Immature natural killer cell (primary cell): Measurements from ENCODE around the gene GMDS. TPM values are rescaled to one million over a fixed set of nuclear protein-coding genes. Genes with fewer than 3 reads are reported as not detected.
A peak's percentile ranks its signal among the peaks of the same experiment; 100 is the strongest.
"Not testable (repeated sequence)": the region's sequence is repeated elsewhere in the genome, so short reads cannot be mapped to it uniquely, and the experiment has no call there.

Source experiments
- DNase-seq, 3 donors: peaks; one replicate each; pipeline ENCODE4 v3.0.0; 2022; ENCODE audit warnings: mixed read lengths in 1 of 3
- H3K27ac Mint-ChIP-seq, 6 donors: one replicate each; pipeline ENCODE4 v1.8.0; 2020; ENCODE audit warnings: mixed read lengths in 6 of 6, mild to moderate bottlenecking in 5 of 6, inconsistent platforms in 4 of 6, moderate library complexity in 3 of 6
- H3K27me3 Mint-ChIP-seq, 3 donors: one replicate each; pipeline ENCODE4 v1.8.0; 2020 to 2021; ENCODE audit warnings: low read depth in 3 of 3, mild to moderate bottlenecking in 3 of 3, mixed read lengths in 3 of 3, moderate library complexity in 3 of 3, inconsistent platforms in 1 of 3
- H3K36me3 Mint-ChIP-seq, 3 donors: one replicate each; pipeline ENCODE4 v1.8.0; 2020; ENCODE audit warnings: mixed read lengths in 3 of 3, inconsistent platforms in 2 of 3, mild to moderate bottlenecking in 2 of 3
- H3K4me1 Mint-ChIP-seq, 2 donors: one replicate each; pipeline ENCODE4 v1.8.0; 2020; ENCODE audit warnings: inconsistent platforms in 2 of 2, mild to moderate bottlenecking in 2 of 2, mixed read lengths in 2 of 2, moderate library complexity in 1 of 2
- H3K4me3 Mint-ChIP-seq, 5 donors: one replicate each; pipeline ENCODE4 v1.8.0; 2020; ENCODE audit warnings: mild to moderate bottlenecking in 5 of 5, mixed read lengths in 5 of 5, inconsistent platforms in 3 of 5, moderate library complexity in 3 of 5
- H3K9me3 Mint-ChIP-seq, 6 donors: one replicate each; pipeline ENCODE4 v1.8.0; 2020; ENCODE audit warnings: mild to moderate bottlenecking in 6 of 6, mixed read lengths in 6 of 6, inconsistent platforms in 4 of 6, moderate library complexity in 3 of 6
- polyA plus RNA-seq, 3 donors: library from polyadenylated mRNA; unstranded; fragments of 300-500 nt; fragmentation: Illumina TruSeq; gene quantifications; one replicate each; pipeline ENCODE4 v1.2.3, GENCODE V29; 2021

GMDS gene
- polyA plus RNA-seq, 3 donors from 2014 or later, result 14.1 to 25.4 (median 22.5) TPM

DNA sequence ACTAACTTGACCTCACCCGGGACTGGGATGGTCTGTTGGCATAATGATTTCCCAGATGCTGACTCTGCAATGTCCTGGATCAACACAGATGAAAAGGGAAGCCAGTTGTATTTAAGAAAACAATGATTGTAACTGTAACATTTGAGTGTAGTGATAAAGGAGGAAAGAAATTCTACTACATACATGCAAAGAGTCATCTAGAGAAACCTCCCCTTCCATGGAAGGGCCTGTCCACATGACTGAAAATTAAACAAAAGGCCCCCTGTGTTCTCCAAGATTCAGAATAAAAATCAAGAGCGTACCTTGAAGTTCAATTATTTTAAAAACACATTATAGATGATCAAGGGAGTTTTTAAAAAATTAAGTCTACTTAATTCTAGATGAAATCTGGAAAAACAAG, 484.5 kb downstream of the GMDS start:
- Mint-ChIP-seq H3K27ac (no peak overlapping the region), H3K27me3 (peaks cover 9 to 19% (median 15%) of the 10 kb centered on the region in 3 donors), H3K9me3 (peaks cover 0 to 2% (median 0%) of the 10 kb centered on the region in 6 donors), H3K4me1 (no peaks in the 10 kb centered on the region), H3K4me3 (no peak overlapping the region), H3K36me3 (peaks cover 10 to 29% (median 28%) of the 10 kb centered on the region in 3 donors)
- DNase-seq, result no peak

DNA sequence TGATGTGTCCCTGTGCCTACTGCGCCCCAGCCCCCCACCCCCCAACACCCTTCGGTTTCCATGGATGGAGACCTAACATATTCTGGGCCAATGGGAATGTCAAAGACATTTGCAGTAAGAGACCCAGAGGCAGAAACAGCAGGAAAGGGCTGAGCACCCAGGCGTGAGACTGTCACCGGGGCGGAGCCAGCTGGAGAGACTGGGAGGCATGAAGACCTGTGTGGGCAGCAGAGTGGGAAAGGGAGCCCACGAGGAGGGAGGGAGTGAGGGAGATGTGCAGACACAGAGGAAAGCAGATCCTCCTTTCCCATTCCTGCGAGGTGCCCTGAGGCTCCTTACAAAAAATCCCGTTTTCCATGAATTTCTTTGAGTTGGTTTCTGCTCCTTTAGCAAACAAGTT, 485.5 kb downstream of the GMDS start:
- Mint-ChIP-seq H3K27ac (no peak overlapping the region), H3K27me3 (peaks cover 12 to 17% (median 12%) of the 10 kb centered on the region in 3 donors), H3K4me3 (no peak overlapping the region), H3K36me3 (peaks cover 4 to 27% (median 22%) of the 10 kb centered on the region in 3 donors), H3K4me1 (no peaks in the 10 kb centered on the region), H3K9me3 (peaks cover 0 to 2% (median 0%) of the 10 kb centered on the region in 6 donors)
- no peak for DNase-seq

DNA sequence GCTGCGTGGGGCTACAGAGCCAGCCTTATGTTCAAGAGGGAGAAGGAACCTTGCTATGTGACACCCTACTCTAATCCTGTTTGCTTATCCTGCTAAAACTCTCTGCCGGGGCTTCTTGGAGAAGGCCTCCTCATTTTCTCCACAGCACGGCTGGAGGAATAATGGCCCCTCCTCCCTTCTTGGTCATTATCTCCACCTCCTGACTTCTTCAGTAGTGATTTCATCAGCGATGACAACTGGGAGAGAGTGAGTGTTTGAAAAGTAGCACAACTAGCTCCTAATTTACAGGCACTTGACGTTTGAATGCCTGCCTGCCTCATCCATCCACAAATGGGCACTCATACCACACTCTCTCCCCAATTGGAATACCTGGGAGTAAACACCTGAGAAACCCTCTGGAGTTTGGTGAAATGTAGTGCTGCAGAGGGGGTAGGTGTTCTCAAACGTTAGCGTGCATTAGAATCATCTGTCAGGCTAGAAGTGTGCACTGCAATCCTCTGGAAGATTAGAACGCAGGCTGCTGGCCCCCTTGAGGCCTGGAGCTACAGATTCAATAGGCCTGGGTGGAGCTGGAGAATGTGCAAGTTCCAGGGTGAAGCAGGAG, 487.2 kb downstream of the GMDS start:
- H3K27ac Mint-ChIP-seq, result no peak overlapping the region
- H3K36me3 Mint-ChIP-seq, result peaks cover 4 to 34% (median 13%) of the 10 kb centered on the region in 3 donors
- DNase-seq, result no peak
- peaks cover 8 to 18% (median 9%) of the 10 kb centered on the region in 3 donors for H3K27me3 Mint-ChIP-seq
- no peak overlapping the region for H3K4me3 Mint-ChIP-seq
- H3K4me1 Mint-ChIP-seq, result no peaks in the 10 kb centered on the region
- peaks cover 0 to 8% (median 7%) of the 10 kb centered on the region in 6 donors for H3K9me3 Mint-ChIP-seq

DNA sequence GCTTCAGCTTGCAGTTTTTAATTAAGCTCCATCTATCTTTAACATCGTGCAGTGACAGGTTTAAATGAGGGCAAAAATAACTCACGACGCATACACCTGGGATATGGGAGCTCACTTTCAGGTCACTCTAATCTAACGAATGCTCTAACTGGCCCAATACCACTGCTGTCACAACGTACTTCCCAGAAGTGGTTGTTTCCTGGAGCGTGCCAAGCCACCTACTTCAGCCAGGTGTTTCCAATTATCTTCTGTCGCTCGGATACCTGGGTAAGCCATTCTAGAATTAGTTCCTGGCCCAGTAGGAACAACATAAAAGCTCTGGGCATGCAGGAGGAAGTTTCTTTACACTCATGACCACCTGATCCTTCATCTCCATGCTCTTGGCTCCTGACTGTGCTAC, 488.3 kb downstream of the GMDS start:
- H3K9me3 Mint-ChIP-seq, result peaks cover 9 to 16% (median 12%) of the 10 kb centered on the region in 6 donors
- H3K4me1 Mint-ChIP-seq, result no peaks in the 10 kb centered on the region
- peaks cover 0 to 33% (median 17%) of the 10 kb centered on the region in 3 donors for H3K36me3 Mint-ChIP-seq
- no peak for DNase-seq
- H3K4me3 Mint-ChIP-seq, result no peak overlapping the region
- H3K27me3 Mint-ChIP-seq, result peaks cover 7 to 22% (median 8%) of the 10 kb centered on the region in 3 donors
- H3K27ac Mint-ChIP-seq, result no peak overlapping the region

DNA sequence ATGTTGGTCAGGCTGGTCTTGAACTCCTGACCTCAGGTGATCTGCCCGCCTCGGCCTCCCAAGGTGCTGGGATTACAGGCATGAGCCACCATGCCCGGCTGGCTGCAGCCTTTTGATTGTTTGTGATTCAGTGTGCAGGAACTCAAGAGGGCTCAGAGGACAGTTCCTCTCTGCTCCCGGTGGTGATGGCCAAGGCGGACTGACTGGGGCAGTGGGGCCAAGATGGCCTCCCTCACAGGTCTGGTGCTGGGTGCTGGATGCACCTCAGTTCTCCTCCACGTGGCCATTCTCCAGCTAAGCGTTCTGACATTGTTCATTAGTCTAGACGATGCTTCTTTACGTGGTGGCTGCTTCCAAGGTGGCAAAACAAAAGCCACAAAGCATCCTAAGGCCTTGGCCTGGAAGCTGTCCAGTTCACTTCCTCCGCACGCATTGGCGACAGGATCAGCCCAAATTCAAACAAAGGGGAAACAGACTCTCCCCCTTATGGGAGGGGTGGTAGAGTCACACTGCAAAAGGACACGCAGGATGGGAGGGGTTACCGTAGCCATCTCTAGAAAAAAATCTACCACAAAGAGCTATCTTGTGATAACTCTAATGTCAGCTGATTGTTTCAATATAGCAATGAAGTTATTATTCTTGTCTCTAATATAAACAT, 488.8 kb downstream of the GMDS start:
- no peak overlapping the region for H3K27ac Mint-ChIP-seq
- H3K4me3 Mint-ChIP-seq, result no peak overlapping the region
- peaks cover 9 to 18% (median 13%) of the 10 kb centered on the region in 6 donors for H3K9me3 Mint-ChIP-seq
- no peak for DNase-seq
- peaks cover 2 to 35% (median 22%) of the 10 kb centered on the region in 3 donors for H3K36me3 Mint-ChIP-seq
- H3K27me3 Mint-ChIP-seq, result peaks cover 8 to 22% (median 8%) of the 10 kb centered on the region in 3 donors
- no peaks in the 10 kb centered on the region for H3K4me1 Mint-ChIP-seq

DNA sequence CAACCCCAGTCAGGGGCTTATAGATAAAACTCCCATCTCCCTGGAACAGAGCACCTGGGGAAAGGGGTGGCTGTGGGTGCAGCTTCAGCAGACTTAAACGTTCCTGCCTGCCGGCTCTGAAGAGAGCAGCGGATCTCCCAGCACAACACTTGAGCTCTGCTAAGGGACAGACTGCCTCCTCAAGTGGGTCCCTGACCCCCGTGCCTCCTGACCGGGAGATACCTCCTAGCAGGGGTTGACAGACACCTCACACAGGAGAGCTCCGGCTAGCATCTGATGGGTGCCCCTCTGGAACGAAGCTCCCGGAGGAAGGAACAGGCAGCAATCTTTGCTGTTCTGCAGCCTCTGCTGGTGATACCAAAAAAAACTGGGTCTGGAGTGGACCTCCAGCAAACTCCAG, 494.3 kb downstream of the GMDS start:
- peaks cover 2 to 12% (median 9%) of the 10 kb centered on the region in 3 donors for H3K27me3 Mint-ChIP-seq
- not testable (repeated sequence) for H3K27ac Mint-ChIP-seq, DNase-seq, H3K4me1 Mint-ChIP-seq, H3K4me3 Mint-ChIP-seq
- peaks cover 3 to 31% (median 20%) of the 10 kb centered on the region in 3 donors for H3K36me3 Mint-ChIP-seq
- H3K9me3 Mint-ChIP-seq, result peaks cover 9 to 18% (median 15%) of the 10 kb centered on the region in 6 donors

DNA sequence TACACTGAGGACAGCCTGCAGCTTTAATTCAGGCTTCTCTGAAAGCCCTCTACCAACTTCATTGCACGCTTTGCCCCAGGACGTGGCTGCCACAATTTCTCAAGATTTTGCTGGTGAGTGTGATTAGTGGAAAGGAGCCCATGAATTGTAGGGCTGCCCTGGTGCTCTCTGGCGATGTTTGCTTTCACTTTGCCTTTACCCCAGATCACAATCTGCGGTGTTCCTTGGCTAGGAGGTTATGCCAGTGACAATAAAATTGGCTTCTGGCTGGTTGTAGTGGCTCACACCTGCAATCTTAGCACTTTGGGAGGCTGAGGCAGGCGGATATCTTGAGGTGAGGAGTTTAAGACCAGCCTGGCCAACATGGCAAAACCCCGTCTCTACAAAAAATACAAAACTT, 496.4 kb downstream of the GMDS start:
- peaks cover 9 to 18% (median 15%) of the 10 kb centered on the region in 6 donors for H3K9me3 Mint-ChIP-seq
- no peak overlapping the region for H3K27ac Mint-ChIP-seq
- peaks cover 0 to 9% (median 7%) of the 10 kb centered on the region in 3 donors for H3K27me3 Mint-ChIP-seq
- peaks cover 3 to 20% (median 18%) of the 10 kb centered on the region in 3 donors for H3K36me3 Mint-ChIP-seq
- peak; percentile 9 to 14 (median 12) for DNase-seq
- H3K4me3 Mint-ChIP-seq, result peak overlapping the region in 4 of 5 donors; percentile 0 to 40 (median 37)
- H3K4me1 Mint-ChIP-seq, result peaks cover 6 to 7% of the 10 kb centered on the region in 2 donors

DNA sequence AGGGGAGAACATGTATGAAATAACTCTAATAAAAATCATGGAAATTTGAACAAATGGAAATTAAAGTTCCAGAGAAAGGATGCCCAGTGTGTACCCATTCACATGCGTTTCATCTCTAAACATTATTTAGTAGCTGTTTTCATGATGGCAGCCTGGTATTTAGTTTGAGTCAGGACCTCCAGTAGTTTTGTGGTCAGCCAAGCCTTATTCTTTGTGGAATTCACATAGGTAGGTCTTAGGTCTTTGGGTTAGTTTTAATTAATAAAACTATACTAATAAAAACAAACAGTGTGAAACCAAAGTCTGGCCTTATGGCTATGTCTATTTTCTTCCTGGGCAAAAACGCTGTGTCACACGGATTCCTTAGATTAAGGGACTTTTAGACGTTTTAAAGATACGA, 497.9 kb downstream of the GMDS start:
- peaks cover 0 to 10% (median 5%) of the 10 kb centered on the region in 6 donors for H3K9me3 Mint-ChIP-seq
- DNase-seq, result no peak
- H3K36me3 Mint-ChIP-seq, result peaks cover 3 to 10% (median 7%) of the 10 kb centered on the region in 3 donors
- peaks cover 0 to 7% (median 2%) of the 10 kb centered on the region in 3 donors for H3K27me3 Mint-ChIP-seq
- peaks cover 6 to 7% of the 10 kb centered on the region in 2 donors for H3K4me1 Mint-ChIP-seq
- H3K27ac Mint-ChIP-seq, result no peak overlapping the region
- H3K4me3 Mint-ChIP-seq, result no peak overlapping the region

DNA sequence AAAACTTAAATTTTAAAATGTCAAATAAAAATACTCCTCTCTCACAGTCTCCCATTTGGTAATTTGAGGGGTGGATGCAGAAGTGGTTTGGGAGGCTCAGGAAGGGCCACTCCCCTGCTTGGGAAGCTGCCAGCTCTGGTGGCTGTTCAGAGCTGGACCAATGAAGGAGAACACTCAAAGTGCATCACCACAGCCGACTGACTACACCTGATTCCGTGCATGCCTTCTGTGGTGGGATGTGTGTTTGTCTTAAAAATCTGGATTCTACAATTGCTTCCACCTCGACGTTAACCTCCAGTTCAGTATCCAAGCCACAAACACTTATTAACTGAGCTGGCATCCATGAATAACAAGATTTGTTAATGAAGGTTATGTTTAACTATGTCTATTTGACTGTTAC, 498.4 kb downstream of the GMDS start:
- Mint-ChIP-seq H3K4me1 (peaks cover 6 to 7% of the 10 kb centered on the region in 2 donors), H3K27ac (no peak overlapping the region), H3K36me3 (peaks cover 3 to 10% (median 7%) of the 10 kb centered on the region in 3 donors), H3K4me3 (no peak overlapping the region), H3K27me3 (peaks cover 0 to 7% (median 2%) of the 10 kb centered on the region in 3 donors), H3K9me3 (peaks cover 0 to 4% (median under 1%) of the 10 kb centered on the region in 6 donors)
- DNase-seq, result no peak

DNA sequence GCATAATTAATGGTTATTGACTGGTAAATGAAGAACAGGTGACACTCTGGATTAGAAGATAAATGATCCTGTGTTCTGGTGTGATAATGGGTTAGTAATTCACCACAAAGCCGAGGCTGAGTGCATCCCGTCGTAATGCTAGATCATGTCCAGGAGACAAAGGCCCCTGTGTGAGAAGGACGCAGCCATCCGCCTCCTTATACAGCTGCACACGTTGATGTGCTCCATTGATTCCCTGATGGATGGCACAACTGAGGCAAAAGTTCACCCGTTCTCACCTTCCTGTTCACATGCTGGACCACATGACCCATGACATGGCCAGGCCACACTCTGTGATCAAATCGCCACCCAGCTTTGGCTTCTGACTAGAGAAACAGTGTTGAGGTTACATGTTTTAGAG, 499.6 kb downstream of the GMDS start:
- no peak overlapping the region for H3K4me3 Mint-ChIP-seq

DNA sequence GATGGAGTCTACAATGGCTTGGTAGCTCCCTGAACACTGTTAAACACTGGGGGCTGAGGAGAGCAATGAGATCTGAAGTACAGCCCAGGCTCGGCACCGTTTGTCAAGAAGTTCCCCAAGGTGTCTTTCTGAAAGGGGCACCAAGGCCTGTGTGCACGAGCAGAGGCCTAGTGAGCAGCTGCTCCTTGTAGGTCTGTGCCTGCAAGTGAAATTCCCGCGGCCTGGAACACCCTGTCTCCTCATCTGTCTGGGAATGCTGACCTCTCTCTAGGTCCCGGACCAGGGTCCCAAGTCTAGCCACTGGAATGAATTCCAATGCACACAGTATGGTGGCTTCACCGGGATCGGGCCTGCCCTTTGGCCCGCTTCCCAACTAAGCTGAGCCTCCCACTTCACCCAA, 500.9 kb downstream of the GMDS start:
- H3K36me3 Mint-ChIP-seq, result peaks cover 0 to 13% (median 9%) of the 10 kb centered on the region in 3 donors
- no peak overlapping the region for H3K4me3 Mint-ChIP-seq
- no peak for DNase-seq
- H3K27ac Mint-ChIP-seq, result no peak overlapping the region
- H3K27me3 Mint-ChIP-seq, result peaks cover 0 to 3% (median 2%) of the 10 kb centered on the region in 3 donors
- H3K4me1 Mint-ChIP-seq, result peaks cover 4 to 7% of the 10 kb centered on the region in 2 donors
- H3K9me3 Mint-ChIP-seq, result peaks cover 0 to 4% (median 0%) of the 10 kb centered on the region in 6 donors

More for the DNA sequence above, 499.6 kb downstream of the GMDS start:
- no peak for DNase-seq
- Mint-ChIP-seq H3K27ac (no peak overlapping the region), H3K36me3 (peaks cover 0 to 10% (median 9%) of the 10 kb centered on the region in 3 donors), H3K9me3 (peaks cover 0 to 4% (median 0%) of the 10 kb centered on the region in 6 donors), H3K4me1 (peaks cover 6 to 7% of the 10 kb centered on the region in 2 donors), H3K27me3 (peaks cover 0 to 3% (median 2%) of the 10 kb centered on the region in 3 donors)

DNA sequence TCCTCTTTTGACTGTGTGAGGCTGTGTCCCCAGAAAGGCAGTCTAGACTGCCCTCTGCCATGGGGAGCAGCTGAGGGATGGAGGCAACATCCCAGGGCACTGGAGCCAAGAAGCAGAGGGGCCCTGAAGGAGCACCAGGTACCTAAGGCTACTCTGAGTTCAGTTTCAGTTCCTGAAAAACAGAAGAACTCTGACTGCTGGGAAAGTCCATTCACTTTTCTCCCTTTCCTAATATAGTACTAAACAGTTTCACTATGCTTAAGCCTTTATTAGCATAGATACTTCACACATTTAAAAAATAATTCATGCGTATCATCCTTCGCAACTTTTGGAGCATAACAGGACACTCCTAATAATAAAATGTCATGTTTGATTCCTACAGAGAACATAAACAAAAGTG, 505.7 kb downstream of the GMDS start:
- Mint-ChIP-seq H3K9me3 (no peaks in the 10 kb centered on the region), H3K4me1 (no peaks in the 10 kb centered on the region), H3K4me3 (no peak overlapping the region), H3K27me3 (peaks cover 0 to 2% (median 0%) of the 10 kb centered on the region in 3 donors), H3K27ac (no peak overlapping the region), H3K36me3 (peaks cover 0 to 23% (median 9%) of the 10 kb centered on the region in 3 donors)
- DNase-seq, result no peak

DNA sequence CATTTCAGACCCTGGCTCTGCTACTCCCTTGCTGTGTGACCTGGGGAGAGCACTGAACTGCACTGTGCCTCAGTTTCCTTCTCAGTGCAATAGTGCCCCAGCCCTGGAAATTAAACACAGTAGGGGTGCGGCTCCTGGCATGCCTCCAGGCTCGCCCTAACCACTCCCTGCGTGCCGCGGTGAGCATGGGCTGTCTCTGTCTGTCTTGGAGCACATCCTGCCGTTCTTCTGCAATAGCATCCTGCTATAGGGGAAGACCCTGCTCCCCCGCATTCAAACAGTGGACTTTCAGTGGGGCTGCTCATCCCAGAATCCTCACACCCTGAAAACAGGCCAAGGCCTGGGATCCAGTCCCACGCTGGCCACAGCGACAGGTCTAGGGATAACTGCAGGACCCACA, 506.2 kb downstream of the GMDS start:
- no peak for DNase-seq
- Mint-ChIP-seq H3K36me3 (peaks cover 0 to 23% (median 9%) of the 10 kb centered on the region in 3 donors), H3K27ac (no peak overlapping the region), H3K4me3 (no peak overlapping the region), H3K27me3 (peaks cover 0 to 2% (median 0%) of the 10 kb centered on the region in 3 donors), H3K4me1 (no peaks in the 10 kb centered on the region), H3K9me3 (no peaks in the 10 kb centered on the region)

DNA sequence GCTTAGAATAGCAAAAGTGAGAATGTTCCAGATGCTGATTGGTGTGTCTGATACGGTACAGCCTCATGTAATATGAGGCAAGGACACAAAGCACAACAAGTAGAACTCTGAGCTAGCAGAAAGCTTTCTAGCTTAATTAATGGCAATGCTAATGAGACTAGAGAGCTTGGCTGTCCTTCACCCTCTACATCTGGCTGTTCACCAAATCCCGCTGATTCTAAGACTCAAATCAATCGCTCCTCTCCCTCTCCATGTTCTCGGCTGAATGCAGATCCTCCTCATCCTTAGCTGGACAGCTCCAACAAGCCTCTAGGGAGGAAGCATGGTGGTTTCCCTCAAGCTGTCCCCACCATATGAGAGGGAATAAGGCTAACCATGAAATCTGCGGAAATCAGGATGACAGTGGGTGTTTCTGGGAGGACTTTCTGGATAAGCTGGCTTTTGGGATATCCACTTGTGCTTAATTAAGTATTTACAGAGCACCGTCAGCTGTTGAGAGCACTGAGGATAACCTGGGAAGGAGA, 506.8 kb downstream of the GMDS start:
- Mint-ChIP-seq H3K36me3 (peaks cover 0 to 23% (median 9%) of the 10 kb centered on the region in 3 donors), H3K4me1 (no peaks in the 10 kb centered on the region), H3K4me3 (no peak overlapping the region), H3K9me3 (no peaks in the 10 kb centered on the region), H3K27ac (no peak overlapping the region), H3K27me3 (peaks cover 0 to 3% (median 0%) of the 10 kb centered on the region in 3 donors)
- no peak for DNase-seq
